NOMO-1 (cell line): ENCODE measurements around the gene SYNPO2.

ENCODE experiments used
- DNase-seq, 2 experiments: peaks; one replicate each; lab custom pipeline; 2025; ENCODE audit not compliant: unreplicated experiment in 2 of 2; lab: John Stamatoyannopoulos, UW

Gene SYNPO2, protein sequence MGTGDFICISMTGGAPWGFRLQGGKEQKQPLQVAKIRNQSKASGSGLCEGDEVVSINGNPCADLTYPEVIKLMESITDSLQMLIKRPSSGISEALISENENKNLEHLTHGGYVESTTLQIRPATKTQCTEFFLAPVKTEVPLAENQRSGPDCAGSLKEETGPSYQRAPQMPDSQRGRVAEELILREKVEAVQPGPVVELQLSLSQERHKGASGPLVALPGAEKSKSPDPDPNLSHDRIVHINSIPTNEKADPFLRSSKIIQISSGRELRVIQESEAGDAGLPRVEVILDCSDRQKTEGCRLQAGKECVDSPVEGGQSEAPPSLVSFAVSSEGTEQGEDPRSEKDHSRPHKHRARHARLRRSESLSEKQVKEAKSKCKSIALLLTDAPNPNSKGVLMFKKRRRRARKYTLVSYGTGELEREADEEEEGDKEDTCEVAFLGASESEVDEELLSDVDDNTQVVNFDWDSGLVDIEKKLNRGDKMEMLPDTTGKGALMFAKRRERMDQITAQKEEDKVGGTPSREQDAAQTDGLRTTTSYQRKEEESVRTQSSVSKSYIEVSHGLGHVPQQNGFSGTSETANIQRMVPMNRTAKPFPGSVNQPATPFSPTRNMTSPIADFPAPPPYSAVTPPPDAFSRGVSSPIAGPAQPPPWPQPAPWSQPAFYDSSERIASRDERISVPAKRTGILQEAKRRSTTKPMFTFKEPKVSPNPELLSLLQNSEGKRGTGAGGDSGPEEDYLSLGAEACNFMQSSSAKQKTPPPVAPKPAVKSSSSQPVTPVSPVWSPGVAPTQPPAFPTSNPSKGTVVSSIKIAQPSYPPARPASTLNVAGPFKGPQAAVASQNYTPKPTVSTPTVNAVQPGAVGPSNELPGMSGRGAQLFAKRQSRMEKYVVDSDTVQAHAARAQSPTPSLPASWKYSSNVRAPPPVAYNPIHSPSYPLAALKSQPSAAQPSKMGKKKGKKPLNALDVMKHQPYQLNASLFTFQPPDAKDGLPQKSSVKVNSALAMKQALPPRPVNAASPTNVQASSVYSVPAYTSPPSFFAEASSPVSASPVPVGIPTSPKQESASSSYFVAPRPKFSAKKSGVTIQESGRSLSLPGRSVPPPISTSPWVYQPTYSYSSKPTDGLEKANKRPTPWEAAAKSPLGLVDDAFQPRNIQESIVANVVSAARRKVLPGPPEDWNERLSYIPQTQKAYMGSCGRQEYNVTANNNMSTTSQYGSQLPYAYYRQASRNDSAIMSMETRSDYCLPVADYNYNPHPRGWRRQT

DNA sequence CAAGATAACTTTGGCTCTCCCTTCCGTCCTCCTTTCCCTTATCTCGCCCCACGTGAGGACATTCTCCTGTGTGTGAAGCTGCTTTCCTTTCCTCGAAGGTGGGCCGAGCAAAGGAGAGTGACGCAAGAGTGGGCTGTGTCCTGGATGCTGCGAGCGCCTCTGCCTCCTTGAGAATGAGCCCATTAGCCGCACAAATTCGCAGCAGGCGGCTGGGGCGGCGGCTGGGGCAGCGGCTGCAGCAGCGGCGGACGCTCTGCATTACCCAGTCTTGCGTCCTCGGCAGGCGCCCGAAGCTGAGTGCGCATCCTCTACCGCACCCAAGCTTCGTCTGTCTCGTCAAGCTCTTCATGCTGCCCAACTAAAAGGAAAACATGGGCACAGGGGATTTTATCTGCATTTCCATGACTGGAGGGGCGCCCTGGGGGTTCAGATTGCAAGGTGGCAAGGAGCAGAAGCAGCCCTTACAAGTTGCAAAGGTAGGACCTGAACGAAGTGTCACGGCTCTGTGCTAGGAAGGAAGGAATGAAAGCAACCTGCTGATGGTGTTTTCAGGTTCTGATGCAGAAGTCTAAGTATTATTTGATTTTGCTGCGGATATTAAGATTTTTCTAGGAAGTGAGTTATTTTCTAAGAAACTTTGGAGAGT lies at the start of gene SYNPO2:
SYNPO2 (plus strand) TSS at position 189 of the 646 bp plus-strand sequence; CDS start at position 372, 183 bp downstream.
- DNase-seq: peak; percentile 58 to 74

DNA sequence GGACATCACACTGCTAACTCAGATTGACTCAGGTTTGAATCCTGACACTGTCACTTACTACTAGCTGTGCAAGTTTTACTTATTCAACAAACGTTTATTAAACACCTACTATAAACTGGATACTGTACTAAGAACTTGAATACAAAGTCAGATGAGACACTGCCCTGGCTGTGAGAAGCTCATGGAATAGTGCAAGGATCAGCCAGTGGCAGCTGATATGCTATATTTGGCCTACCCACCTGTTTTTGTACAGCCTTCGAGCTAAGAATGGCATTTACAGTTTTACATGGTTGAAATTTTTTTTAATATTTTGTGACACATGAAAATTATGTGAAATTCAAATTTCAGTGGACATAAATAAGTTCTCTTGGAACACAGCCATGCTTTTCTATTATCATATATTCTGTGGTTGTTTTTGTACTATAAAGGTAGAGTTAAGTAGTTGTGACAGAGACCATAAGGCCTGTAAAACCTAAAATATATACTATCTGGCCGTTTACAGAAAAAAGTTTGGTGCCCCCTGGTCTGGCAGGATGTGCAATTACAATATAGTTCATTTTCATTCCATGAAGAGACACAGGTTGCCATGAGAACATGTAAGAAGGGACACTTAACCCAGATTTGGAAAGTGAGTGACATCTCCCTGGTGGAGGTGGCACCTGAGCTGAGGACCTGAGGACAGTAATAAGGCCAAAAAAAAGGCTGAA lies 49.3 kb upstream of the SYNPO2 start:
- no peak for DNase-seq

DNA sequence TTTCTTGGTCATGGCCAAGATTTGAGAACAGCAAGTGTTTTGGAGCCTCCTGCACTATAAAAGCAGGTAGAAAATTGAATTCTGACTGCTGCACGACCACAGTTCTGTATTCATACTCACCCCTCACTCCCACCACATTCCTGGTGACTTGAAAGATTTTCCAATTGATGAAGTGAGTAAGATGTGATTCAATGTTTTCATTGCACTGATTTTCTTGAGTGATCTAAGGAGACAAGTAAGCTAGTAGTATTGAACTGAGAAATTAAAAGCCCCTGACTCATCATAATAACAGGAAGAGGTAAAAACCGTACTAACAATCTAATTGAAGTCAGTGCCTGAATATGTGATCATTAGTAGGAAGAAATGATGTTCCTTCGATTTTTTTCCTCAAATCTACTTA lies 46.6 kb upstream of the SYNPO2 start:
- DNase-seq: no peak

DNA sequence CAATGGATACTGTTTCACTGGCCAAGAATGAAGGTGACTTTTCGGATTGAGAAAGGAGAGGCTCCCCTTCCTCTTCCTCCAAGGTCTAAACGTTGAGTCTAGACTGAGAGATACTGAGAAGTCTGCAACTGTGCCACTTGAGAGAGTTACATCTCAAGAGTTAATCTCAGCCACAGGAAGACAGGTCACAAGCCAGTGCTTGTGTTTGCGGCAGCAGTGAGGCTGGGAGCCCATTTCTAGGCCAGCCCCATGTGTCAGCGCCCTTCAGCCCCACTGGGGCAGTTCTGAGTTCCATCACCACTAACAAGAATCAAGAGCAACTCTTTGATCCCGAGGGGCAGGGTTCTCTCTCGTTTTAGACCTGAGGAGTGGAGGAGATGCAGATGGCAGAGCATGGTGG lies 45.4 kb upstream of the SYNPO2 start:
- DNase-seq: no peak

DNA sequence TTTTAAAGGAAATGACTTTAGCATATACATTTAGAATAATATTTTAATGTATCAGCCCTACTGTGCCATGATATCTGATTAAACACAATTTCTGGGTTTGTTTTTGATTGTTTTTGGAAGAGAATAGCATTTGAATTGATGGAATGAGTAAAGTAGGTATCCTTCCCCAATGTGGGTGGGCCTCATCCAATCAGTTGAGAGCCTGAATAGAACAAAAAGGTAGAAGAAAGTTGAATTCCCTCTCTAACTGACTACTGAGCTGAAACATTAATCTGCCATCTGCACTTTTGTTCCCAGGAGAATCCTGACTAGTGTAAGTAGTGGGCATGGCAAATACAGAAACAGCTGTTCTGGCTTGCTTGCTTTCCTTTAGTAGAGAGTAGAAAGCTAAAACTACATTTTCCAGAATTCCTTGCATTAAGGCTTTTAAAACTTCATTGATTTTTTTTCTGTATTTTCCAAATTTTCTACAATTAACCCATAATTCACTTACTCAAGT lies 43.1 kb upstream of the SYNPO2 start:
- no peak for DNase-seq

DNA sequence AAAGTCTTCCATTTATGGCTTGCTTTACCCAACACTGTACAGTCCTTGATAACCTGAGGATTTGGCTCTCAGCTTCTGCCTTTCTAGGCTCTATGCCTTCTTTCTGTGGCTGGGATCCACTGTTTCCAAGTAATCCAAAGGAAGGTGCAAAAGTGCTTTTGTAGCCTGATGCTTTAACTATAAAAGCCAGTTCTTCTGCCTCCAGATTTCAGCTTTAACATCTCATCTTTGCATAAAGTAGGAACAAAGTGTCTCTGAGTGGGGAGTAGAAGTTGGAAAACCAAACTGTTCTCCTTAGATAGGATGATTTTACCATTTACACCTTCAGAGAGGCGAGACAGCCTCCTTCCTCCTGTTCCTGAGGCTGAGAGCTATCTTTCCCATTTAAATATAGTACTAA lies 41.7 kb upstream of the SYNPO2 start:
- DNase-seq: no peak

DNA sequence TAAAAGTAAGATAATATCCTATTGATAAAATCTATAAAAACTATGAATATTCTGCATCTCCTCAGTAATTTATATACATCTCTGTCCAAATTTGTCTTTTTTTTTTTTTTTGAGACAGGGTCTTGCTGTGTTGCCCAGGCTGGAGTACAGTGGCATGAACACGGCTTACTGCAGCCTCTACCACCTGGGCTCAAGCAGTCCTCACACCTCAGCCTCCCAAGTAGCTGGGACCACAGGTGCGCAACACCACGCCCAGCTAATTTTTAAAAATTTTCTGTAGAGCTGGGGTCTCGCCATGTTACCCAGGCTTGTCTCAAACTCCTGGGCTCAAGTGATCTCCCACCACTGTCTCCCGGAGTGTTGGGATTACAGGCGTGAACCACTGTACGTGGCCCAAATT lies 40.4 kb upstream of the SYNPO2 start:
- no peak for DNase-seq

DNA sequence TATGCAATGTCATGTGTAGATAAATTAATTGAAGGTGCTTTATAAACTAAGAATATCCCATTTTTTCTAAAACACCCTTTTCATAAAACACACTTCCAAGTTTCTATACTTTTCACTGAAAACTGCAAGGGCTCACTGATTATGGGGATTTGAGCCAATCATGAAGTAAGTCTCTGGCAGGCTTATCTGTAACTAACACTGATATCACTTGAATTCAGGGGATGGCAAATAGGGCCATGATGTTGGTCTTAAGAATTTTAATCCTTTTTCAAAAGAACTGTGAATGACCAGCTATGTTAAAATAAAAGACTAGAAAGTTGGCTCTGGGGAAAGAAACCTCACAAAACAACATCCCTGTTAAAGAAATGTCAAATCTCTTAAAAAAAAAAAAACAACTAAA lies 39.8 kb upstream of the SYNPO2 start:
- no peak for DNase-seq

DNA sequence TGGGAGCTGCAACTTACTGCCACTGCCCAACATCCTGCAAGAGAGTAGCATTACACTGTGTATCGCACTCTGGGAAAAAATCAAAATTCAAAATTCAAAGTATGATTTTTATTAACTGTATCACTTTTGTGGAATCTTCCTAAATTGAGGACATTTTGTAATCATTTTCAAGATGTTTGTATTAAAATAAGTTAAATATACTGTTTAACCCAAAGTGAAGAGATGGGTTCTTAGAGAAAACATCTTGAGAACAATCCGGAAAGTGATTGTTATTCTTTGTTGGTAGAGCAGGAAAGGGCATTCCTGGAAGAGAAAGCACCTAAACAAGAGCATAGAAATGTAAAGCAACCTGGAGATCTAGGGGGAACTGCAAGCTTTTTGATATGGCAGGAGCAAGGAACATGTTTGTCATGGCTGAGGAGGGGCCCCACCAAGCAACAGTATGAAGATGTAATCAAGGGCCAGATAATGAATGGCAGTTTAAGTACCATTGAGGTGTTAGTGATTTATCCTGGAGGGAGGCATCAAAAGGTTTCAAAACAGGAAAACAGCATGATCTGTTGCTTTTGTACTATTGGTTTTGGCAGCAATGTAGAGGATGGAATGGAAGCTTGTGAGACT lies 38.7 kb upstream of the SYNPO2 start:
- no peak for DNase-seq

DNA sequence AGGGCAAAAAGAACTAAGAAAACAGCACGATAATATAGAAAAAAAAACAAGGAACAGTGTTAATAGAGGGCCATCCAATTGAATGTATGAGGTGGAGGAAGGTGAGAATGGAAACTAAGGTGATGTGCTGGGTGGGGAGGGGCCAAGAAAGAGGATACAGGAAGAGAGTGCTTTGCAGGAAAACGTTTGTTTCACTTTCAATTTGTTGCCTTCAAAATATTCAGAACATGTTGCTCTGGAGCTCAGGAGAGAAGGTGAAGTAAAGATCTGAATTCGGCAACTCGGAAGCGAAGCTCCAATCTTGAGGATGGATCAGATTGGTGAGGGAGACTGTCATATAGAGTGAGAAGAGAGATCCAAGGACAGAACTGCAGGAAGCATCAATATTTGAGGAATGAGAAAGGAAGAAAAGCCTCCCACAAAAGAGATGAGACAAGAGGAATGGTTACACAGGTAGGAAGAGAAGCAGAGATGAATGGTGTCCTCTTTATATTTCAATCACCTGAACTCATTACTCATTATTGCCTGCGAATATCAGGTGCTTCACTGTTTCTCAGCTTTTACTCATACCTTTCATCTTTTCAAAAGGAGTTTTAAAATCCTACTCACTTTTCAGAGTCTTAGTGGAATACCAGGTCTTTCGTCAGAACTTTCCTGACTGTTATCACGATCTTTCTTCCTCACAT lies 38.0 kb upstream of the SYNPO2 start:
- DNase-seq: peak; percentile 18 to 38

DNA sequence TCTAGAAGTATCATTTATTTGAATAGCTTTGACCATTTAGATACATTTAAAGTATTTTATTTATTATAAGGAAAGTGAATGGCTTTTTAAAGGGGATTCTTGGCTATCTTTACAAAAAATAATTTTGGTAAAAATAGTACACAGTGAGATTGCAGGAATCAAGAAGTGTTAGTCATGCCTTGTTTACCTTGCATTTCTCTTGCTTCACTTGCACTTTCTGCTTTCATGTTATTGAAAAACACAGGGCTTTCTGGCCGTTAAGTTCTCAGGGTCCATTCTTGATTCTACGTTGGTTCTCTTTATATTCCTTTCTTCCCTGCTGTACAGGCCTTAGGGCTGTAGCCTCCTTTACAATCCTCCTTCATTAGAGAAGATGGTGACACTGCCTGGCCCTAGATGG lies 30.9 kb upstream of the SYNPO2 start:
- DNase-seq: no peak

DNA sequence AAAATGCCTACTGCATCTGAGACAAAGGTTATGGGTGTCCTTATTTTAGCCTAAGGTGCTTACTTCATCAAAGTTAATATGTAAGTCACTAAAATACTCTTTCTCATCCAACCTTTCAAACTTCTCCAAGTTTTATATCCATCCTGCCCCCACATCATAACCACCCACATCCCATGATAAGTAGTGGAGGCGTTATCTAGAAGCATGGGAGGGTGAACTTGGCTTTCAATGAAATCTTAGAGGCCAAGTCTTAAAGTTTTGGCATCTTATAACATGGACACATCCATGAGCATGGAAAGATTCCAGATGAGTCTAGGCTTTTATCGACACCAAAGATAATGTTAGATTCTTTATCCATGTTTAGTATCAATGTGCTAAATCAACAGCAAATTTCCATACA lies 29.9 kb upstream of the SYNPO2 start:
- no peak for DNase-seq

DNA sequence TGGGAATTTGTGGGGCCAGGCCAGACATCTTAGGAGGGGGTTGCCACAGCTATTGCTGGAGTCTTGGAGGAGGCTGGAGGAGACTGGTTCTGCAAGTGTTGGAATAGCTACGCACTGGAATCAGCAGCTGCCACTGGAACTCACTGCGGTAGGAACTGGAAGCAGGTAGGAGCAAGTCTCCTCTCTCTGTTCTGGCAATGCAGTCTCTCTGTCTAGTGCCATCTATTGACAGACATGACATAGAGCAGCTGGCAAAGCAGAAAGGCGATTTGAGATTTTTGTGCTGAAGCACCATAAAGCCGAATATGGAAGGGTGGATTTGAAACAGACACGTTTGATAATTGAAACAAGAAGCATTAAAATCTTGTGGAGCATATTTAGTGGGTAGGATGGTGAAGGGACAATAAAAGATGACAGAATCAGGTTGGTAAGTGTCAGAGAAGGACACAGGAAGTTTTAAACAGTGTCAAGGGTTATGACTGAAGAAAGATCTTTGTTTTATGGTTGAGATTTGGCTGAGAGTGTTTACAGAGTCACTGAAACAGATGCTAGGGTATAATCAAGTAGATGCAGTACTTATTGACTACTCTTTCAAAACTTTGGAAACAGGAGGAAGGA lies 23.5 kb upstream of the SYNPO2 start:
- DNase-seq: peak; percentile 16 to 55

DNA sequence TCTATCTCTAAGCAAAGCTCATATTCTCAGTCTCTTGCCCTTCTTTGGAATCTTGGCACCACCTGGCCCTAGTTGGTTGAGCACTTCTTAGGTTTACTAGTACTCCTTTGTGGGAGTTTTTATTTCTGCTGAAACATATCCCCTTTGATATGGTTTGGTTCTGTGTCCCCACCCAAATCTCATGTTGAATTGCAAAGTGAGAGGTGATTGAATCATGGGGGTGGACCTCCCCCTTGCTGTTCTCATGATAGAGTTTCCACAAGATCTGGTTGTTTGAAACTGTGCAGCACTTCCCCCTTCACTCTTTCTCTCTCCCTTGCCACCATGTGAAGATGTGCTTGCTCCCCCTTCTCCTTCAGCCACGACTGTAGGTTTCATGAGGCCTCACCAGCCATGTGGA lies 22.2 kb upstream of the SYNPO2 start:
- DNase-seq: no peak

DNA sequence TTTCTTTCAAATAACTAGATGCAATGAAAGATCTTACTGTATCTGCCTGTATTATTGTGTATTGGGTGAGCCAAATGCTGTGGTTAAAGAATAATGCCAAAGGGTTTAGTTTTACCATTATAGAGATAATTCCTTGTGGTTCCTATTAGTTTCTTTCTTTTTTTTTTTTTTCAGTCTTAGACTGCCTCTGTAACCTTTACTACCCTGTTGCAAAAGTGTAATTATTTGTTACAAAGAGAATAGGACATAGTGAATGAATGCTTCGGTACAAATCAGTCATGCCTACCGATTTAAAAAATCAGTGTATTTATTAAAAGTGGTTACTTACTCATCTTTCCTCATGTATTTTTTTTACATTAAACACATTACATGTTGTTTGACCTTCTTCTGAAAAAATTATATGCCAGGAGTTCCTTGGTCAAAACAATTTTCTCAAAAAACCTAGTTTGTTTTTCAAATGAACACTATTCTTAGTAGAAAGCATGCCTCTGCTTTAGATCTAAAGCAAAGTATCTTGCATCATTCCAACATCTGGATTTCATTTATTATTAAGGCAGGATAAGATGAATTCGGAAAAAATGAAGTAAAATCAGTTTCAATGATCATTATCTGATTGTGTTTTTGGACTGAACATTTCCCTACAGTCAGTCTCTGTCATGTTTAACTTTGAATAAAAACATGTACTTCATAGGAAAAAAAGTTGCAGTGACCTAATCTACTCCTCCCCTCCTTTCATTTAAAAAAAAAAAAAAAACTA lies 21.2 kb upstream of the SYNPO2 start:
- no peak for DNase-seq

DNA sequence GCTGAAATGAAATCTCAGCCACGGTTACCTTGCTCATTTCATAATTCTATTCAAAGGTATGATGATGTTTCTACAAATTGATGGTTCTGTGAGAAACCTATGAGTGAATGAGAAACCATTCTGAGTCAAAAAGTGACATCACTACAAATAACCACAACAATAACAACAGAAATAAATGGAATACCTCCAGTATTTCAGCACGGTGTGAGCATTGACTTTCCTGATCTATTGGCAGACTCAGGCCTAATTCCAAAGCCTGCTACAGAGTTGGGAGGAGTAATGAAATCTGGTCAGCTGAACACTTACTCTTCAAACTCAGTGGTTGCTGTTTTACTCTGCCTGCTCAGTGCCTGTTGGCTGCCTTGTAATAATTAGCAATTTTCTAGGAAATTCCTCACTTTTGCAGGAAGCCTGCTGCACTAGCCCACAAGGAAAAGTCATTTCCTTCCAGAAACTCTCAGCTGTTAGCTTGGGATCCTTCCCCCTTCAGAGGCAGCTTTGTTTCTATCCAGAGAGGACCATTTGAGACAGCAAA lies 18.8 kb upstream of the SYNPO2 start:
- no peak for DNase-seq

DNA sequence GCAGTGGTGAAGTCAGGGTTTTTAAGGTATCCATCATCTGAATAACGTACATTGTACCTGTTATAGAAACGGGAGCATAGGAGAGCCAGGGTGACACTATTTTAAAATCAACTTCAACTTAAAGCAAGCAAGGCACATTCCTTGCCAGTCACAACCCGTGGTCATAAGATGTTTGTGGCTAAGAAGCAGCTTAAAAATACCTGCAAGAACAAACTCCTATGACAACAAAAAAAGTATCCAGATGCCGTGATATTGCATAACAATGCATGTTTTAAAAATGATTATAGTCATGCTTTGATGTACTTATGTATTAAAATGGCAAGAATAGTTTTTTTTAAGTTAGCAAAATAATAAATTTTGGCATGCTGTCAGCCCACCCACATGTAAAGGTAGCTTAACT lies 16.5 kb upstream of the SYNPO2 start:
- DNase-seq: no peak
